Mammary epithelial cell (primary cell): ENCODE results near the gene HNRNPC.

Experiments
- EZH2 ChIP-seq: IDR thresholded peaks from 2 replicates; pipeline ENCODE4 v1.6.1; 2012; ENCODE audit warnings: low read length, inconsistent platforms, borderline replicate concordance
- TF ChIP-seq, protein P1 (sequence below), 2 donors: IDR thresholded peaks in 1 of 2; conservative IDR thresholded peaks in 1 of 2; 2 replicates each; pipeline ENCODE4 v1.5.1; 2011 to 2012; ENCODE audit warnings: inconsistent platforms in 2 of 2, low read length in 2 of 2, mild to moderate bottlenecking in 2 of 2, control low read depth in 1 of 2, low read depth in 1 of 2; ENCODE audit not compliant: insufficient read depth in 1 of 2; ENCODE audit errors: extremely low read depth in 1 of 2

DNA sequence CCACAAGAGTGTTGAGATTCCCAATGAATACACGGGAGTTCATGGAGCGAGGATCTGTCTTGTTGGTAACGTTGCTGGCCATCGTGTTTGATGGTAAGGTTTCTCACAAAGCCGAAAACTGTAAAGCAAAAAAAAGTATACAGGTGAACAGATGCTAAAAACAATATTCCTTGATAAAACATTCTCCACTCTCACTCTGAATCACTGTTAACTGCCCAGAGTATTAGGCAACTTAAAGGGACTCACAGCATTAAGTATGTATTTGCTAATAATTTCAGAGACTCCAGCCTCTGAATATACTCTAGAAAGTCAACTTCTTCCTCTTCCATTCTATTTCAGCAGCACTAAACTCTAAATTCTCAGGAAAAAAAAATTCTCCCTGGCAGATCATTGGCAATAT is 35.1 kb downstream of the HNRNPC start:
- TF ChIP-seq, protein P1, sequence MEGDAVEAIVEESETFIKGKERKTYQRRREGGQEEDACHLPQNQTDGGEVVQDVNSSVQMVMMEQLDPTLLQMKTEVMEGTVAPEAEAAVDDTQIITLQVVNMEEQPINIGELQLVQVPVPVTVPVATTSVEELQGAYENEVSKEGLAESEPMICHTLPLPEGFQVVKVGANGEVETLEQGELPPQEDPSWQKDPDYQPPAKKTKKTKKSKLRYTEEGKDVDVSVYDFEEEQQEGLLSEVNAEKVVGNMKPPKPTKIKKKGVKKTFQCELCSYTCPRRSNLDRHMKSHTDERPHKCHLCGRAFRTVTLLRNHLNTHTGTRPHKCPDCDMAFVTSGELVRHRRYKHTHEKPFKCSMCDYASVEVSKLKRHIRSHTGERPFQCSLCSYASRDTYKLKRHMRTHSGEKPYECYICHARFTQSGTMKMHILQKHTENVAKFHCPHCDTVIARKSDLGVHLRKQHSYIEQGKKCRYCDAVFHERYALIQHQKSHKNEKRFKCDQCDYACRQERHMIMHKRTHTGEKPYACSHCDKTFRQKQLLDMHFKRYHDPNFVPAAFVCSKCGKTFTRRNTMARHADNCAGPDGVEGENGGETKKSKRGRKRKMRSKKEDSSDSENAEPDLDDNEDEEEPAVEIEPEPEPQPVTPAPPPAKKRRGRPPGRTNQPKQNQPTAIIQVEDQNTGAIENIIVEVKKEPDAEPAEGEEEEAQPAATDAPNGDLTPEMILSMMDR (conservative IDR thresholded peaks at IDR 0.05 in 1 of 2, IDR thresholded peaks at IDR 0.05 in 1 of 2; ENCODE audit: extremely low read depth in 1 of 2, insufficient read depth in 1 of 2, low read depth in 1 of 2, low read length in 2 of 2), result no peak
- TF ChIP-seq EZH2, result no peak
